HEK293 (cell line): Measurements from ENCODE around the gene FER1L5.
A peak's percentile ranks its signal among the peaks of the same experiment; 100 is the strongest.

Experiments used
- CTCF ChIA-PET: fragments of 350-600 bp; formaldehyde crosslinking; extraction: SDS; loops from one replicate; lab custom pipeline; 2021; ENCODE audit warnings: antibody characterized with exemption; lab: Yijun Ruan, JAX
- POLR2A ChIA-PET: fragments of 300-600 bp; formaldehyde crosslinking; extraction: SDS; loops from one replicate; lab custom pipeline; 2020; ENCODE audit warnings: antibody characterized with exemption, inconsistent platforms; lab: Yijun Ruan, JAX
- H3K27ac ChIP-seq: fragments of 200-500 bp; sonication (Bioruptor generic); 2 replicates; pipeline ENCODE4 v1.5.1; 2014; ENCODE audit warnings: low read depth, low read length, control low read depth, inconsistent platforms; ENCODE audit errors: extremely low read depth
- H3K36me3 ChIP-seq, 2 experiments: fragments of 200-500 bp in 1 of 2; sonication (Bioruptor generic) in 1 of 2; 1 replicate in 1 of 2; 2 replicates in 1 of 2; pipeline ENCODE4 v1.5.1; 2014 to 2017; ENCODE audit warnings: inconsistent platforms in 2 of 2, low read length in 2 of 2; ENCODE audit not compliant: control insufficient read depth in 2 of 2, insufficient read depth in 1 of 2
- H3K4me1 ChIP-seq: fragments of 200-500 bp; sonication (Bioruptor generic); 2 replicates; pipeline ENCODE4 v1.5.1; 2014; ENCODE audit warnings: mild to moderate bottlenecking, low read length, inconsistent platforms; ENCODE audit not compliant: control insufficient read depth, insufficient read depth
- H3K4me3 ChIP-seq: 2 replicates; pipeline ENCODE4 v1.5.1; 2011; ENCODE audit warnings: low read depth, mild to moderate bottlenecking, control low read depth, low read length, moderate library complexity
- H3K9me3 ChIP-seq: fragments of 200-500 bp; sonication (Bioruptor generic); 2 replicates; pipeline ENCODE4 v1.5.1; 2014; ENCODE audit warnings: low read depth, low read length, inconsistent platforms; ENCODE audit not compliant: control insufficient read depth, insufficient read depth
- ELK4 ChIP-seq: IDR thresholded peaks from 2 replicates; pipeline ENCODE4 v1.6.1; 2011; ENCODE audit warnings: mild to moderate bottlenecking, low read depth, low read length, borderline replicate concordance
- GLIS2 ChIP-seq: fragments of 450-650 bp; formaldehyde crosslinking; IDR thresholded peaks from 2 replicates; pipeline ENCODE4 v1.5.1; 2016; ENCODE audit warnings: missing biosample characterization, missing genetic modification characterization
- PRDM6 ChIP-seq: fragments of 450-650 bp; formaldehyde crosslinking; IDR thresholded peaks from 2 replicates; pipeline ENCODE4 v1.5.1; 2017; ENCODE audit warnings: missing biosample characterization, missing genetic modification characterization
- SP2 ChIP-seq: fragments of 450-650 bp; formaldehyde crosslinking; IDR thresholded peaks from 2 replicates; pipeline ENCODE4 v1.5.1; 2016; ENCODE audit warnings: missing biosample characterization, missing genetic modification characterization
- ZNF175 ChIP-seq: fragments of 450-650 bp; formaldehyde crosslinking; IDR thresholded peaks from 2 replicates; pipeline ENCODE4 v1.5.1; 2016; ENCODE audit warnings: missing biosample characterization, missing genetic modification characterization
- ZNF223 ChIP-seq: fragments of 450-650 bp; formaldehyde crosslinking; IDR thresholded peaks from 2 replicates; pipeline ENCODE4 v1.5.1; 2016; ENCODE audit warnings: missing biosample characterization, missing genetic modification characterization
- ZNF311 ChIP-seq: fragments of 450-650 bp; formaldehyde crosslinking; IDR thresholded peaks from 2 replicates; pipeline ENCODE4 v1.5.1; 2017; ENCODE audit warnings: missing biosample characterization, missing genetic modification characterization, borderline replicate concordance
- ZNF335 ChIP-seq: fragments of 450-650 bp; formaldehyde crosslinking; conservative IDR thresholded peaks from 2 replicates; pipeline ENCODE4 v1.5.1; 2016; ENCODE audit warnings: missing biosample characterization, missing genetic modification characterization
- ZNF362 ChIP-seq: fragments of 450-650 bp; formaldehyde crosslinking; IDR thresholded peaks from 2 replicates; pipeline ENCODE4 v1.5.1; 2016; ENCODE audit warnings: missing biosample characterization, missing genetic modification characterization
- ZNF37A ChIP-seq: fragments of 450-650 bp; IDR thresholded peaks from 2 replicates; pipeline ENCODE4 v1.5.1; 2018; ENCODE audit warnings: missing biosample characterization, missing genetic modification characterization
- ZNF513 ChIP-seq: fragments of 450-650 bp; IDR thresholded peaks from 2 replicates; pipeline ENCODE4 v1.5.1; 2018; ENCODE audit warnings: missing biosample characterization, missing genetic modification characterization
- ZNF514 ChIP-seq: fragments of 450-650 bp; formaldehyde crosslinking; IDR thresholded peaks from 2 replicates; pipeline ENCODE4 v1.5.1; 2016; ENCODE audit warnings: missing biosample characterization, missing genetic modification characterization
- ZNF529 ChIP-seq: fragments of 450-650 bp; formaldehyde crosslinking; IDR thresholded peaks from 2 replicates; pipeline ENCODE4 v1.5.1; 2017; ENCODE audit warnings: missing genetic modification characterization, missing biosample characterization; ENCODE audit not compliant: insufficient replicate concordance
- ZNF548 ChIP-seq: fragments of 450-650 bp; formaldehyde crosslinking; IDR thresholded peaks from 2 replicates; pipeline ENCODE4 v1.5.1; 2016; ENCODE audit warnings: missing biosample characterization, missing genetic modification characterization
- ZNF626 ChIP-seq: fragments of 450-650 bp; sonication (Bioruptor Pico); formaldehyde crosslinking; IDR thresholded peaks from 2 replicates; pipeline ENCODE4 v1.5.1; 2018; ENCODE audit warnings: missing biosample characterization, missing genetic modification characterization, inconsistent platforms
- ZNF701 ChIP-seq: fragments of 450-650 bp; formaldehyde crosslinking; IDR thresholded peaks from 2 replicates; pipeline ENCODE4 v1.5.1; 2016; ENCODE audit warnings: missing biosample characterization, missing genetic modification characterization
- ZNF791 ChIP-seq: fragments of 450-650 bp; formaldehyde crosslinking; IDR thresholded peaks from 2 replicates; pipeline ENCODE4 v1.5.1; 2016; ENCODE audit warnings: missing biosample characterization, missing genetic modification characterization
- ZNF837 ChIP-seq: fragments of 450-650 bp; formaldehyde crosslinking; IDR thresholded peaks from 2 replicates; pipeline ENCODE4 v1.5.1; 2016; ENCODE audit warnings: missing biosample characterization, missing genetic modification characterization
- ZSCAN5A ChIP-seq: fragments of 450-650 bp; formaldehyde crosslinking; IDR thresholded peaks from 2 replicates; pipeline ENCODE4 v1.5.1; 2016; ENCODE audit warnings: missing biosample characterization, missing genetic modification characterization

Gene FER1L5

GRCh38 chr2:96637385-96638143 is 5.0 kb upstream of the FER1L5 start:
- peak overlapping the region; percentile 51; the same call in 1 of the 2 replicates for H3K27ac ChIP-seq
- TF ChIP-seq ZNF513 (tag by site-specific recombination) (no peak), SP2 (tag by site-specific recombination) (peak; percentile 40; the same call in 1 of the 2 replicates), ZNF837 (tag by site-specific recombination) (no peak), PRDM6 (tag by site-specific recombination) (no peak), ZNF335 (tag by site-specific recombination) (peak; percentile 57; the same call in 1 of the 2 replicates), ZNF529 (tag by site-specific recombination) (no peak), ZNF175 (tag by site-specific recombination) (no peak), ZNF223 (tag by site-specific recombination) (no peak), ZNF791 (tag by site-specific recombination) (no peak), ZNF548 (tag by site-specific recombination) (no peak), ZNF362 (no peak), GLIS2 (tag by site-specific recombination) (peak; percentile 66), ELK4 (no peak), ZNF311 (tag by site-specific recombination) (no peak), ZNF701 (tag by site-specific recombination) (no peak), ZNF514 (no peak), ZNF626 (tag by site-specific recombination) (no peak), ZSCAN5A (tag by site-specific recombination) (no peak), ZNF37A (tag by site-specific recombination) (peak; percentile 94)
- H3K4me1 ChIP-seq: peaks cover 5% of the 10 kb centered on the region; the same call in 1 of the 2 replicates
- peak overlapping the region; percentile 74 for H3K4me3 ChIP-seq
- H3K36me3 ChIP-seq: peaks cover 29 to 36% of the 10 kb centered on the region in 2 experiments; a peak in 2 of 3 replicates
- CTCF ChIA-PET: interaction anchor here (0.7 to 1.5 kb wide), 3 partner anchors 73 to 163 kb away, joined by 3 to 7 read pairs (median 5); no protein-coding TSS in a partner anchor
- H3K9me3 ChIP-seq: no peaks in the 10 kb centered on the region
- POLR2A ChIA-PET: interaction anchor here (0.6 to 2.0 kb wide), 10 partner anchors 8 to 370 kb away, joined by 3 to 13 read pairs (median 5); partner anchors contain the start of genes CNNM3 and CNNM4
